CD4-positive, alpha-beta T cell treated with Interleukin-6 for 4 hours (primary cell): ENCODE measurements around the gene USP17L11.
"Not testable (repeated sequence)": the region's sequence is repeated elsewhere in the genome, so short reads cannot be mapped to it uniquely, and the experiment has no call there.

Experiments
- DNase-seq: peaks from one replicate; pipeline ENCODE4 v3.0.0-alpha.2; 2020; ENCODE audit warnings: mixed read lengths

The USP17L11 gene

DNA sequence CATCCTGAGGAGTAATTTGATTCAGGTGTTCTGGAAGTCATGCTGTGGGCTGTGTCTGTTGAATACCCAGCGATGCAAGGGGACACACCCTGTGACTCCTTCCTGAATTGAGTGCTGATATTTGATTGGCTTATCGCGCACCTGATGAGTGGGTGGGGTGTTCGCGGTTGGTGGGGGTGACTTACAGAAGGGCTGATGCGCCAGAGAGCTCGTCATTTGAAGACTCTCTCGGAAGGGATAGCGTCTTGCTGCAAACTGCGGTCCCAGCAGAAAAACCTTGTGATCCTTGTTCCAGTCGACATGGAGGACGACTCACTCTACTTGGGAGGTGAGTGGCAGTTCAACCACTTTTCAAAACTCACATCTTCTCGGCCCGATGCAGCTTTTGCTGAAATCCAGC lies at the start of gene USP17L11:
Gene USP17L11, plus strand, starts transcription at position 301 of the 400 bp plus-strand sequence. Its CDS starts 0 bp downstream, at position 301.
- not testable (repeated sequence) for DNase-seq

DNA sequence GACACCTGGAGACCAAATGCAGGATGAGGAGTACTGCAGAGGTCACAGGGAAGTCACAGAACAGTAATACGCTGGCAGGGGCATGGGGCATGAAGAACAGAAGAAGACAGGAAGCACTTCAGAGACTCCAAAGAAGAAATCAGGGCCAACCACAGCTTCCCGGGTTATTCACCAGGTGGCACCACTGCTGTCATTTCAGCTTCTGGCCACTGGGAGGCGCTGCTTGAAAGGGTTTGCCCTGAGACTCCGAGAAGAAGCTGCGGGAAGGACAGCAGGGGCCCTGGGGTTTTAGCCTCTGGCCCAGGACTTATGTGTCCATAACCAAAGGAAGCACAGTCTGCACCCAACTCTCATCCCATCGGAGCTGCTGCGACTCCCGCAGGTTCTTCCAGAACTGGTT lies 49.2 kb upstream of the USP17L11 start:
- DNase-seq: not testable (repeated sequence)

DNA sequence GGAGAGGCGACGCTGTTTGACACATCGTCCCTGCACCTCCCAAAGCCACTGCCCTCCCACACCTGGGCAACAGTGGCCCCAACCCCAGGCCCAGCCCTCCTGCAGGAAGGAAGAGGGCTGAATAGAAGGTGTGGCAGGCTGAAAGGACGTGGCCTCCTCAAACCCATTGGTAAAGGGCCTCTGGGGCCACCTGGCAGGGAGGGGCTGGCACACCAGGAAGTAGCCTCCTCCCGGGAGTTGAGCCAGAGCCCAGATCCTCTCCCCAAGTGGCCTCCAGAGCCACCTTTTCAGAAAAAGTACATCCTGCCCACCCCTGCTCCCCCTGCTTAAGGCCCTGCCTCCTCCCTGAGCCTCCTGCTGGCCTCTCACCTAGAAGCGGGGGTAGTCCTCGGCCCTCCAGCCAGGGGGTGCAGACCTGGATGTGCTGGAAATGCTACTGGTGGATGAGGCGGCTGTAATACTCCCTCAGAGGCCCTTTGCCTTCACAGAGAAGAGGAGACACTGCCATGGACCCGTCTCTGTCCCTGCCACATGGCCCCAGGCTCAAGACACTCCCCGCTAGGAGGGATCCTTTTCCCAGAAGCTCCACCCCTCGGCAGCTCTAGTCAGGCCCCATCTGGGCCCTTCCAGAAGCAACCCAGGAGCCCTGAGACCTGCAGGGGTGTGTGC lies 45.3 kb upstream of the USP17L11 start, which contains the start of gene FAM90A26:
Gene FAM90A26, plus strand, starts transcription at position 619 of the 669 bp plus-strand sequence. CDS start 2,764 bp downstream, outside the sequence.
- not testable (repeated sequence) for DNase-seq

DNA sequence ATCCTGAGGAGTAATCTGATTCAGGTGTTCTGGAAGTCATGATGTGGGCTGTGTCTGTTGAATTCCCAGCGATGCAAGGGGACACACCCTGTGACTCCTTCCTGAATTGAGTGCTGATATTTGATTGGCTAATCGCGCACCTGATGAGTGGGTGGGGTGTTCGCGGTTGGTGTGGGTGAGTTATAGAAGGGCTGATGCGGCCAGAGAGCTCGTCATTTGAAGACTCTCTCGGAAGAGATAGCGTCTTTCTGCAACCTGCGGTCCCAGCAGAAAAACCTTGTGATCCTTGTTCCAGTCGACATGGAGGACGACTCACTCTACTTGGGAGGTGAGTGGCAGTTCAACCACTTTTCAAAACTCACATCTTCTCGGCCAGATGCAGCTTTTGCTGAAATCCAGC lies 4.8 kb upstream of the USP17L11 start, which contains the start of gene USP17L10:
Gene USP17L10, plus strand, starts transcription at position 301 of the 400 bp plus-strand sequence. Its CDS starts 0 bp downstream, at position 301.
- DNase-seq: not testable (repeated sequence)

- DNase-seq: not testable (repeated sequence)
Measured at GRCh38 chr4:9214701-9215100, 504 bp upstream of the USP17L11 start.

GRCh38 chr4:9219852-9220251 lies 4.6 kb downstream of the USP17L11 start, which contains the start of gene USP17L12:
Gene USP17L12, plus strand, starts transcription at chr4:9220152. Its CDS starts 0 bp downstream, at chr4:9220152.
- not testable (repeated sequence) for DNase-seq

GRCh38 chr4:9224596-9224995 lies 9.4 kb downstream of the USP17L11 start, which contains the start of gene USP17L13:
Gene USP17L13, plus strand, starts transcription at chr4:9224896. Its CDS starts 0 bp downstream, at chr4:9224896.
- DNase-seq: not testable (repeated sequence)

- not testable (repeated sequence) for DNase-seq
Measured at GRCh38 chr4:9230249-9230648, 15.0 kb downstream of the USP17L11 start.

GRCh38 chr4:9234085-9234484 lies 18.9 kb downstream of the USP17L11 start, which contains the start of gene USP17L15:
Gene USP17L15, plus strand, starts transcription at chr4:9234385. Its CDS starts 0 bp downstream, at chr4:9234385.
- not testable (repeated sequence) for DNase-seq

DNA sequence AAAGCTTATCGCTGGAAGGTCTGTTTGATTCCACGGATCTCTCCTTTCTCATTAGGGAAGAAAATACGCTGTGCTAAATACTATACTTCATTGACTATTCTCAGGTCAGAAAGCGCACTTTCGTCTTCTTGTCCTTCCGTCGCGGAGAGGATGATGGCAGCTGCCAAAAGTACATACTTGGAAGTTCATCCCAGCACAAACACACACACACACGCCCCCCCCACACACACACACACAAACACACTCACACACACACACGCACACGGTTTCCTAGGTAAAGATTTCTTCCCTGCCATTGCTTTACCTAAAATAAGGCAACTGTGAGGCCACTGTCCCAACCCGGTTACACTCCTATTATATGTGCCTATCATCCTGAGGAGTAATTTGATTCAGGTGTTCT lies 23.3 kb downstream of the USP17L11 start:
- DNase-seq: peak; percentile 0

DNA sequence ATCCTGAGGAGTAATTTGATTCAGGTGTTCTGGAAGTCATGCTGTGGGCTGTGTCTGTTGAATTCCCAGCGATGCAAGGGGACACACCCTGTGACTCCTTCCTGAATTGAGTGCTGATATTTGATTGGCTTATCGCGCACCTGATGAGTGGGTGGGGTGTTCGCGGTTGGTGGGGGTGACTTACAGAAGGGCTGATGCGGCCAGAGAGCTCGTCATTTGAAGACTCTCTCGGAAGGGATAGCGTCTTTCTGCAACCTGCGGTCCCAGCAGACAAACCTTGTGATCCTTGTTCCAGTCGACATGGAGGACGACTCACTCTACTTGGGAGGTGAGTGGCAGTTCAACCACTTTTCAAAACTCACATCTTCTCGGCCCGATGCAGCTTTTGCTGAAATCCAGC lies 28.4 kb downstream of the USP17L11 start, which contains the start of gene USP17L17:
Gene USP17L17, plus strand, starts transcription at position 301 of the 400 bp plus-strand sequence. Its CDS starts 0 bp downstream, at position 301.
- DNase-seq: not testable (repeated sequence)

DNA sequence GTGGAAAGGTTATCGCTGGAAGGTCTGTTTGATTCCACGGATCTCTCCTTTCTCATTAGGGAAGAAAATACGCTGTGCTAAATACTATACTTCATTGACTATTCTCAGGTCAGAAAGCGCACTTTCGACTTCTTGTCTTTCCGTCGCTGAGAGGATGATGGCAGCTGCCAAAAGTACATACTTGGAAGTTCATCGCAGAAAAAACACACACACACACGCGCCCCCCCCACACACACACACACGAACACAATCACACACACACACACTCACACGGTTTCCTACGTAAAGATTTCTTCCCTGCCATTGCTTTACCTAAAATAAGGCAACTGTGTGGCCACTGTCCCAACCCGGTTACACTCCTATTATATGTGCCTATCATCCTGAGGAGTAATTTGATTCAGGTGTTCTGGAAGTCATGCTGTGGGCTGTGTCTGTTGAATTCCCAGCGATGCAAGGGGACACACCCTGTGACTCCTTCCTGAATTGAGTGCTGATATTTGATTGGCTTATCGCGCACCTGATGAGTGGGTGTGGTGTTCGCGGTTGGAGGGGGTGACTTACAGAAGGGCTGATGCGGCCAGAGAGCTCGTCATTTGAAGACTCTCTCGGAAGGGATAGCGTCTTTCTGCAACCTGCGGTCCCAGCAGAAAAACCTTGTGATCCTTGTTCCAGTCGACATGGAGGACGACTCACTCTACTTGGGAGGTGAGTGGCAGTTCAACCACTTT lies 32.9 kb downstream of the USP17L11 start, which contains the start of gene USP17L18:
Gene USP17L18, plus strand, starts transcription at position 678 of the 728 bp plus-strand sequence. Its CDS starts 0 bp downstream, at position 678.
- DNase-seq: not testable (repeated sequence)

GRCh38 chr4:9253078-9253477 lies 37.9 kb downstream of the USP17L11 start, which contains the start of gene USP17L19:
Gene USP17L19, plus strand, starts transcription at chr4:9253378. Its CDS starts 0 bp downstream, at chr4:9253378.
- not testable (repeated sequence) for DNase-seq

DNA sequence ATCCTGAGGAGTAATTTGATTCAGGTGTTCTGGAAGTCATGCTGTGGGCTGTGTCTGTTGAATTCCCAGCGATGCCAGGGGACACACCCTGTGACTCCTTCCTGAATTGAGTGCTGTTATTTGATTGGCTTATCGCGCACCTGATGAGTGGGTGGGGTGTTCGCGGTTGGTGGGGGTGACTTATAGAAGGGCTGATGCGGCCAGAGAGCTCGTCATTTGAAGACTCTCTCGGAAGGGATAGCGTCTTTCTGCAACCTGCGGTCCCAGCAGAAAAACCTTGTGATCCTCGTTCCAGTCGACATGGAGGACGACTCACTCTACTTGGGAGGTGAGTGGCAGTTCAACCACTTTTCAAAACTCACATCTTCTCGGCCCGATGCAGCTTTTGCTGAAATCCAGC lies 42.6 kb downstream of the USP17L11 start, which contains the start of gene USP17L20:
Gene USP17L20, plus strand, starts transcription at position 301 of the 400 bp plus-strand sequence. Its CDS starts 0 bp downstream, at position 301.
- not testable (repeated sequence) for DNase-seq

DNA sequence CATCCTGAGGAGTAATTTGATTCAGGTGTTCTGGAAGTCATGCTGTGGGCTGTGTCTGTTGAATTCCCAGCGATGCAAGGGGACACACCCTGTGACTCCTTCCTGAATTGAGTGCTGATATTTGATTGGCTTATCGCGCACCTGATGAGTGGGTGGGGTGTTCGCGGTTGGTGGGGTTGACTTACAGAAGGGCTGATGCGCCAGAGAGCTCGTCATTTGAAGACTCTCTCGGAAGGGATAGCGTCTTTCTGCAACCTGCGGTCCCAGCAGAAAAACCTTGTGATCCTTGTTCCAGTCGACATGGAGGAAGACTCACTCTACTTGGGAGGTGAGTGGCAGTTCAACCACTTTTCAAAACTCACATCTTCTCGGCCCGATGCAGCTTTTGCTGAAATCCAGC lies 47.4 kb downstream of the USP17L11 start, which contains the start of gene USP17L21:
Gene USP17L21, plus strand, starts transcription at position 301 of the 400 bp plus-strand sequence. Its CDS starts 0 bp downstream, at position 301.
- DNase-seq: not testable (repeated sequence)
